ENCODE results near the gene TCAP. TPM values are rescaled to one million over a fixed set of nuclear protein-coding genes. Genes with fewer than 3 reads are reported as not detected.

The TCAP gene
- polyA plus RNA-seq, 3 donors = 1.3 TPM; not detected in 2

DNA sequence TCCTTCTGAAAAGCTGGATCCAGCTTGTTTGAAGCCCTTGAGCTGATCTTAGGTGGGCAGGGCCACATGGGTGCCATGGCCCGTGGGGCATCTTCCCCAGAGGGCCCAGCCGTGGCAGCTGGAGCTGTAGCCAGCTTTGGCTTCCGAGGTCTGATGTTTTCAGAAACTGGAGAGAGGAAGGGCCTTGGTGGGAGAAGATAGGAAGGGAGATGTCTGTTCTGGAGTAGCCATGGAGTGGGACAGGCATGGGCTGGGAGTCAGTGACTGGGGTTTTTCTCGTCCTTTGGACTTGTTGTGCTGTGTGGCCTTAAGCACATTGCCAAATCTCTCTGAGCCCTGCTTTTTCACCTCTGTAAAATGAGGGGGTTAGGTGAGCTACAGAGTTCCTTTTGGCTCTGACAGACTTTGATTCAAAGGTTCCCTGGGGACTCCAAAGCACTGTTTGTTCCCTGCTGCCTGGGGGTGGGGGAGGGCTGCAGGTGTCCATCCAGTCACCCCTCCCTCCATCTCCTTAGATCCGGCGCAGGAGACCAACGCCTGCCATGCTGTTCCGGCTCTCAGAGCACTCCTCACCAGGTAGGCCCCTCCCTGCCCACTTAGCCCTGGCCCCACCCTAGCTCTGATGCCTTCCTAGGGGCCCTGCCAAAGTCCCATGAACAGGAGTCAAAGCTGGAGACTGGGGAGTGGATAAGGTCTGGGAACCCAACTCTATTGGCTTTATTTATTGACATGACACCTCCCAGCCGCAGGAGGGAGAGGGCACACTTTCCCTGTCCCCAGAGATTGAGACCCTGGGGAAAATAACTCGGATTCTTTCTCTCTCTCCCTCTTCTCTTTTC is 36.3 kb upstream of the TCAP start:
- intact Hi-C loops (cut with micrococcal nuclease) = no loop called here
- peaks cover 0 to 11% (median 2%) of the 10 kb centered on the region in 7 donors for H3K9me3 Mint-ChIP-seq
- H3K4me2 ChIP-seq (replicated peaks; ENCODE audit: extremely low read depth, low read length, poor library complexity, severe bottlenecking) = no peak overlapping the region
- H3K4me3 ChIP-seq (replicated peaks in 1 of 3; ENCODE audit: low read depth in 2 of 3, low read length in 3 of 3) = no peak overlapping the region
- peaks cover 16 to 47% of the 10 kb centered on the region in 2 donors for H3K27me3 ChIP-seq (ENCODE audit: control insufficient read depth in 2 of 2, insufficient read depth in 2 of 2, low read length in 2 of 2)
- no peak overlapping the region for H3K9ac ChIP-seq (ENCODE audit: insufficient read depth, low read length, poor library complexity, severe bottlenecking)
- peak overlapping the region in 2 of 7 donors; percentile 1 to 75 for H3K27ac Mint-ChIP-seq
- H3K27ac ChIP-seq (ENCODE audit: low read depth in 1 of 2, low read length in 2 of 2) = no peak overlapping the region
- peaks cover 26% of the 10 kb centered on the region for H3K4me1 Mint-ChIP-seq
- TF ChIP-seq, protein P1, sequence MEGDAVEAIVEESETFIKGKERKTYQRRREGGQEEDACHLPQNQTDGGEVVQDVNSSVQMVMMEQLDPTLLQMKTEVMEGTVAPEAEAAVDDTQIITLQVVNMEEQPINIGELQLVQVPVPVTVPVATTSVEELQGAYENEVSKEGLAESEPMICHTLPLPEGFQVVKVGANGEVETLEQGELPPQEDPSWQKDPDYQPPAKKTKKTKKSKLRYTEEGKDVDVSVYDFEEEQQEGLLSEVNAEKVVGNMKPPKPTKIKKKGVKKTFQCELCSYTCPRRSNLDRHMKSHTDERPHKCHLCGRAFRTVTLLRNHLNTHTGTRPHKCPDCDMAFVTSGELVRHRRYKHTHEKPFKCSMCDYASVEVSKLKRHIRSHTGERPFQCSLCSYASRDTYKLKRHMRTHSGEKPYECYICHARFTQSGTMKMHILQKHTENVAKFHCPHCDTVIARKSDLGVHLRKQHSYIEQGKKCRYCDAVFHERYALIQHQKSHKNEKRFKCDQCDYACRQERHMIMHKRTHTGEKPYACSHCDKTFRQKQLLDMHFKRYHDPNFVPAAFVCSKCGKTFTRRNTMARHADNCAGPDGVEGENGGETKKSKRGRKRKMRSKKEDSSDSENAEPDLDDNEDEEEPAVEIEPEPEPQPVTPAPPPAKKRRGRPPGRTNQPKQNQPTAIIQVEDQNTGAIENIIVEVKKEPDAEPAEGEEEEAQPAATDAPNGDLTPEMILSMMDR (IDR thresholded peaks at IDR 0.05) = no peak
- 86% methylated on average over 8 of the region's 10 CpGs for WGBS (ENCODE audit: insufficient coverage)
- no peaks in the 10 kb centered on the region for H4K20me1 ChIP-seq (ENCODE audit: insufficient read depth, low read length)
- no peak overlapping the region for H2AFZ ChIP-seq (ENCODE audit: insufficient read depth, low read depth, low read length, poor library complexity, severe bottlenecking)
- DNase-seq = no peak
- peaks cover 14 to 24% of the 10 kb centered on the region in 2 donors for H3K4me1 ChIP-seq (ENCODE audit: control insufficient read depth in 1 of 2, insufficient read depth in 2 of 2, low read length in 2 of 2)
- H3K36me3 Mint-ChIP-seq = no peaks in the 10 kb centered on the region
- no peaks in the 10 kb centered on the region for H3K9me3 ChIP-seq (replicated peaks in 1 of 2; ENCODE audit: control insufficient read depth in 1 of 2, insufficient read depth in 1 of 2, low read length in 2 of 2)
- H3K4me3 Mint-ChIP-seq = no peak overlapping the region
- H3K79me2 ChIP-seq (ENCODE audit: insufficient read depth, low read length) = no peaks in the 10 kb centered on the region
- H3K27me3 Mint-ChIP-seq (ENCODE audit: low read depth in 3 of 3) = peaks cover 50 to 62% (median 50%) of the 10 kb centered on the region in 3 donors
- H3K36me3 ChIP-seq (replicated peaks in 1 of 2; ENCODE audit: control insufficient read depth in 1 of 2, insufficient read depth in 2 of 2, low read length in 2 of 2) = no peaks in the 10 kb centered on the region

DNA sequence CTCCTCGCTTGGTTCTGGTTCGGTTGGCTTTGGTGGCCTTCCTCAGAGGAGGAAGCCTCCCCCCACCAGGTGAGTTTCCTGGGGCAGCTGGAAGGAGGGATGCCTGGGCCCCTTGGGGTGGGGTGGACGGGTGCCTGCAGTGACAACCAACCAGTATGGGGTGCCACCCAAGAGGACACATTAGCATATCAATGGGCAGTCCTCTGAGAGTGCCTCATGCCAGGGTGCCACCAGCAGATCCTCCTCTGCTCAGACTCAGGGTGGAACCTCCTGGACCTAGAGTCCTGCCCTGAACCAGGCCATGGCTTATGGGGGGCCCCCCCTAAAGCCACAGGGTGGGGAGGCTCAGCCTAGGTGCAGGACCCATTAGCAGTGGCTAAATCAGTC is 35.7 kb upstream of the TCAP start:
- intact Hi-C loops (cut with micrococcal nuclease) = no loop called here
- peaks cover 0 to 11% (median 2%) of the 10 kb centered on the region in 7 donors for H3K9me3 Mint-ChIP-seq
- H3K4me3 ChIP-seq (replicated peaks in 1 of 3; ENCODE audit: low read depth in 2 of 3, low read length in 3 of 3) = no peak overlapping the region
- H3K4me1 Mint-ChIP-seq = peaks cover 27% of the 10 kb centered on the region
- H3K36me3 ChIP-seq (replicated peaks in 1 of 2; ENCODE audit: control insufficient read depth in 1 of 2, insufficient read depth in 2 of 2, low read length in 2 of 2) = no peaks in the 10 kb centered on the region
- no peaks in the 10 kb centered on the region for H4K20me1 ChIP-seq (ENCODE audit: insufficient read depth, low read length)
- no peaks in the 10 kb centered on the region for H3K36me3 Mint-ChIP-seq
- no peaks in the 10 kb centered on the region for H3K9me3 ChIP-seq (replicated peaks in 1 of 2; ENCODE audit: control insufficient read depth in 1 of 2, insufficient read depth in 1 of 2, low read length in 2 of 2)
- H3K27ac ChIP-seq (ENCODE audit: low read depth in 1 of 2, low read length in 2 of 2) = no peak overlapping the region
- H3K27ac Mint-ChIP-seq = peak overlapping the region in 1 of 7 donors; percentile 75
- no peak overlapping the region for H2AFZ ChIP-seq (ENCODE audit: insufficient read depth, low read depth, low read length, poor library complexity, severe bottlenecking)
- TF ChIP-seq, protein P1 (IDR thresholded peaks at IDR 0.05) = no peak
- 80% methylated on average over 1 of the region's 3 CpGs for WGBS (ENCODE audit: insufficient coverage)
- H3K79me2 ChIP-seq (ENCODE audit: insufficient read depth, low read length) = no peaks in the 10 kb centered on the region
- peaks cover 14 to 30% of the 10 kb centered on the region in 2 donors for H3K4me1 ChIP-seq (ENCODE audit: control insufficient read depth in 1 of 2, insufficient read depth in 2 of 2, low read length in 2 of 2)
- H3K4me2 ChIP-seq (replicated peaks; ENCODE audit: extremely low read depth, low read length, poor library complexity, severe bottlenecking) = peak overlapping the region; percentile 21
- no peak for DNase-seq
- H3K4me3 Mint-ChIP-seq = no peak overlapping the region
- H3K9ac ChIP-seq (ENCODE audit: insufficient read depth, low read length, poor library complexity, severe bottlenecking) = no peak overlapping the region
- peaks cover 46 to 58% (median 49%) of the 10 kb centered on the region in 3 donors for H3K27me3 Mint-ChIP-seq (ENCODE audit: low read depth in 3 of 3)
- peaks cover 16 to 45% of the 10 kb centered on the region in 2 donors for H3K27me3 ChIP-seq (ENCODE audit: control insufficient read depth in 2 of 2, insufficient read depth in 2 of 2, low read length in 2 of 2)
